OCI-M2 (cell line): ENCODE measurements around the gene VARS2.

Source experiments
- DNase-seq: peaks from one replicate; lab custom pipeline; 2025; ENCODE audit not compliant: unreplicated experiment; lab: John Stamatoyannopoulos, UW

VARS2 gene

DNA sequence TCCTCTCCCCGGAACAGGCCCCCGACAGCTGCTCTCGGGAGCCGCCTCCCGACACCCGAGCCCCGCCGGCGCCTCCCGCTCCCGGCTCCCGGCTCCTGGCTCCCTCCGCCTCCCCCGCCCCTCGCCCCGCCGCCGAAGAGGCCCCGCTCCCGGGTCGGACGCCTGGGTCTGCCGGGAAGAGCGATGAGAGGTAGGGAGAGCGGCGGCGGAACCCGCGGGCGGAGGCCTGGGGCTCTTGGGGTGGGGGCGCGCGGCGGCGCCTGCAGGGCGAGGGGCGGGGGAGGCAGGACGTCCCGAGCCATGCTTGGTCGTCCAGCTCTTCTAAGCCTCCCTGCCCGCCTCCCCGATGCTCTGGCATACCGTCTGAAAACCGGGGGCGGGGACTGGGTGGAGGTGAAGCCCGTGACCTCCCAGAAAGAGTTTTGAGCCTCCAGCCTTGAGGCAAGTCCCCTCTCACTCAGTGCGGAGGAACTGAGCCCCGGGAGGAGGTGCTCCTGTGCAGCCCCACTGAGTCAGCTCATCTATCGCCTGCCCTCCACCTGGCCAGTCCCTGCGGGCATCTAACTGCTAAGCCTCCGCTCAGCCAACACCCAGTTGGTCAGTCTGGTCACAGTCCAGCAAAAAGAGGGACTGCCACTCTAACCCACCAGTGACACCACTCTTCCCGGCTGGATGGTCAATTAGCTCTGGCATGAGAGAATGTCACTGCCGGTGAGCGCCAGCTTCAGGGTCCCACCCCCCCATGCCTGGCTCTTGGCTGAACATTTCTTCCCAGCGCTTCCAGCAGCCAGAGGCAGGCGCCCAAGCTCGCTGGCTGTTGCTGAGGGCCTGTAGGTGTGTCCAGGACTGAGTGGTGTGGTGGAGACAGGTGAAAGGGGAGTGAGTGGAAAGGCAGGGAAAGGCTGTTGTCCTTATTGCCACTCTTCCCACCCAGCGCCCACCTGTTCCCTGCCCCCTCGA is 29.2 kb upstream of the VARS2 start:
- no peak for DNase-seq

DNA sequence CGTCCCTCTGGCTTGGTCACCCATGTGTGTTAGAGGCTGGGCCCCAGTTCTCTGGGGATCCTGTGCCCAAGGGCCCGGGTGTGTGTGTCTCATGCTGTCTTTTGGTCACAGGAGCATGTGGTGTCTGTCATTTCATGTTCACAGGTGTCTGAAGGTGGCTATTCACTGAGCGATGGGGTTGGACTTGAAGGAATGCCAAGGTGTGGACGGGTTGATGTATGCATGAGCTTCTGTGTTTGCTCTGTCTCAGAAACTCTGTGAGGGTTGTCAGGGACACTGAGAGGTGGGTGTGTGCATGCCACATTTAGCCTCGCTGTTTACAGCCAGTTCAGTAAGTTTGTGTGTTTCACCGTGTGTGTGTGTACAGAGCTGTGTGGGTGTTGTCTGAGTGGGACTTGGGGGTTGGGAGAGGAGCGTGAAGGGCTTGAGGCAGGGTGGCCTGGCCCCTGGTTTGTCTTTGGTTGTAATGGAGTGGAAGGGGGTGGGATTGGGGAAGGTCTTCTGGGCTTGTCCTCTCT is 28.5 kb upstream of the VARS2 start:
- no peak for DNase-seq

DNA sequence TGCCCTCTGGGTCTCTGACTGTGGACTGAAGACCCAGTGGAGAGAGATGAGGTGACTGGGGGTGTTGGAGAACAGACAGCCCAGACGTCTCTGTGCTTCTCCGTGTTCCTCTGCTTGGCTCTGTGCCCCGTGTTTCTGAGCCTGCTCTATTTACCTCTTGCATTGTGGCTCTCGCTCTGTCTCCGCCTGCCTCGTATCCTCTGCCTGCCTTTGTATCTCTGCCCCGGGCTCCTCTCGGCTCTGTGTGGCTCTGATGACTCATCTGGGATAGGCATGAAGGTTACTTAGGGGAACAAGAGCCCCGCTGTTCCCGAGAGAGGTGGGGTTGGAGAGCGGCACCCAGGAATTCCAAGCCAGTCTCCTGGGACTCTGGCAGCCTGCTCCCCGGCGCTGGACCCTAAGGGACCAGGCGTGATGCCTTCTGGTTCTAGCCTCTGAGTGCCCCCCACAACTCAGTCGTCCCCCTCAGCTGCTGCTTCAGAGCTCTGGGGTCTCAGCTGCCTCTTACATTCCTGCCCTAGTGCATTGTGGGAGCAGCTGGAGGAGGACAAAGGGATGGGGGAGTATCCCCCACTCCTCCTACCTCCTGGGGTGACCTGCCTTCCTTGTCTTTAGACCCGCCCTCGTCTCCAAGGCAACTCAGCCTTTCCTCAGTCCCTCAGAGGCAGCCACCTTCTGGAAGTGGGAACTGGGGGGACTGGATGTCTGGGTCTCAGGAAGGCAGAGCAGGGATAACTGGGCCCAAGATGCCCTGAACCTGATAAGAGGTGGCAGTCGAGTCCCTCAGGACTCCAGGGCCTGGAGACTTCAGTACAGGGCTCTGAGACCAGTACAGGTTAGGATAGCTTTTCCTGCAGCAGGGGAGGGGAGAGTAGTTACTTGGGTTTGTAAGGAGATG is 27.8 kb upstream of the VARS2 start:
- DNase-seq = no peak

DNA sequence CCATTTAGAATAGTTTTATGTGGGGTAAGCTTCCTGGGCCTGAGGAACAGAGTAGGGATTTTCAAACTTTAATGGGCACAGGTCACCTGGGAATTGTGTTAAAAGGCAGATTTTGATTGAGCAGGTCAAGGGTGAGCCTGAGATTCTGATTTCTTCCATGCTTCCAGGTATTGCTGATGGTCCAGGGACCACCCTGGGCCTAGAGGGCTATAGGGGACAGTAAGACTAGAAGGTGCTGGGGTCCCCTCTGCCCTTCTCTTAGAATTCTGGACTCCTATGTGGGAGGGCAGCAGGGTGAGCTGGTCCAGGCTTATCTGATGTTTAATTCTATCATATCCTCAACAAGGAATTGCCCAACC is 27.2 kb upstream of the VARS2 start:
- no peak for DNase-seq

DNA sequence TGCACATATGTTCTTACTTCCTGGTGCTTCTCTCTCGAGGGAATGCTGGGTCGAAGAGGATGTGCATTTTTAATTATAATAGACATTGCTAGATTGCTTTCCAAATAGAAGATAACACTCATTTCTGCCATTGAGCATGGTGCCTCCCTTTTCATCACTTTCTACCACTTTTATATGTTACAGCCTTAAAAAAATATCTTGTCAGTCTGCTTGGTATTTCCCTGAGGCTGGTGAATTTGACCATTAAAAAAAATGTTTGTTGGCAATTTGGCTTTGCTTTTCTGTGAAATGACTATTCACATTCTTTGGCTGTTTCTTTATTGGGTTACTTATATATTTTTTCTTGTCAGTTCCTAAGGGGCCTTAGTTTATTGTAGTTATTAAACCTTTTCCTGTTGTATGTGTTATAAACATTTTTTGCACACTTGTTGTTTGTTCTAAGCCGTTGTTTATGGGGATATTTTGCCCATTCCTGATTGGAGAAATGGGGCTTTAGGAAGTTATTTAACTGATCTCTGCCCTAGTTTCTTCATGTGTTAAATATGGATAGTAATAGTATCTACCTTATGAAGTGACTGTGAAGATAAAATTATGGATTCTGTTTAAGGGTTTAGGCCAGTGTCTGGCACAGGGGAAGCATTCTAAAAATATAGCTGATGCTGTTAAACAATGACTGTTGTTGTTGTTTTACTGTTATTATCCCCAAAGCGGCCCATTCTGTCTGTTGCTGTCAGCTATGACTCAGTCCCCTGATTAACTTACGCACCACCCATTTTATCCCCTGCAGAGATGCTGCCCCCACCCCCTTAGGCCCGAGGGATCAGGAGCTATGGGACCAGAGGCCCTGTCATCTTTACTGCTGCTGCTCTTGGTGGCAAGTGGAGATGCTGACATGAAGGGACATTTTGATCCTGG is 25.9 kb upstream of the VARS2 start:
- DNase-seq = no peak

DNA sequence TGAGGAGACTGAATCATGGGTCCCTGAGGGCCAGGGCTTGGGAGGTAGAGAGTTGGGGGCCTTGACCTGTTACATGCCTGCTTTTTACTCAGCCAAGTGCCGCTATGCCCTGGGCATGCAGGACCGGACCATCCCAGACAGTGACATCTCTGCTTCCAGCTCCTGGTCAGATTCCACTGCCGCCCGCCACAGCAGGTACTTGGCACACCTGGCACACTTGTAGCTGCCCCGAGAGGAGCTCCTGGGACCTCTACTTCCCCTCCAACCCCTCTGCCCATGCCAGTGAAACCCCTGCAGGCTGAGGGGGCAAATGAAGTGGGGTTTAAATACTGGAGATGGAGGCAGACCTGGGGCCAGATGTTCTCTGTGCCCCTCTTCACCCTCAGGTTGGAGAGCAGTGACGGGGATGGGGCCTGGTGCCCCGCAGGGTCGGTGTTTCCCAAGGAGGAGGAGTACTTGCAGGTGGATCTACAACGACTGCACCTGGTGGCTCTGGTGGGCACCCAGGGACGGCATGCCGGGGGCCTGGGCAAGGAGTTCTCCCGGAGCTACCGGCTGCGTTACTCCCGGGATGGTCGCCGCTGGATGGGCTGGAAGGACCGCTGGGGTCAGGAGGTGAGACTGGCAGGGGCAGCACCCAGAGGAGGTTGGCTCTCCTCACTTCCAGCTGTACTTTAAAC is 25.1 kb upstream of the VARS2 start:
- no peak for DNase-seq

DNA sequence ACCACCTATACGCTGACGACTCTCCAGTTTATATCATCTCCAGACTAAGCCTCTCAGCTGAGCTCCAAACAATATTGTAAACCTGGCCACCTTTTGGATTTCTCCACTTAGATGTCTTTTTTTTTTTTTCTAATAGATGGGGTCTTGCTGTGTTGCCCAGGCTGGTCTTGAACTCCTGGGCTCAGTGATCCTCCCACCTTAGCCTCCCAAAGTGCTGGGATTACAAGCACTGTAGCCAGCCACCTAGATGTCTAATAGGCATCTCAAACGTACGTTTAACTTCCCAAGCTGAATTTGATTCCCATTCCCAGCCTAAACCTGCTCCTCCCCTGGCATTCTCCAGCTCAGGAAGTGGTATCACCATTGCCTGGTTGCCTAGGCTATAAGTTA is 24.5 kb upstream of the VARS2 start:
- DNase-seq = no peak

DNA sequence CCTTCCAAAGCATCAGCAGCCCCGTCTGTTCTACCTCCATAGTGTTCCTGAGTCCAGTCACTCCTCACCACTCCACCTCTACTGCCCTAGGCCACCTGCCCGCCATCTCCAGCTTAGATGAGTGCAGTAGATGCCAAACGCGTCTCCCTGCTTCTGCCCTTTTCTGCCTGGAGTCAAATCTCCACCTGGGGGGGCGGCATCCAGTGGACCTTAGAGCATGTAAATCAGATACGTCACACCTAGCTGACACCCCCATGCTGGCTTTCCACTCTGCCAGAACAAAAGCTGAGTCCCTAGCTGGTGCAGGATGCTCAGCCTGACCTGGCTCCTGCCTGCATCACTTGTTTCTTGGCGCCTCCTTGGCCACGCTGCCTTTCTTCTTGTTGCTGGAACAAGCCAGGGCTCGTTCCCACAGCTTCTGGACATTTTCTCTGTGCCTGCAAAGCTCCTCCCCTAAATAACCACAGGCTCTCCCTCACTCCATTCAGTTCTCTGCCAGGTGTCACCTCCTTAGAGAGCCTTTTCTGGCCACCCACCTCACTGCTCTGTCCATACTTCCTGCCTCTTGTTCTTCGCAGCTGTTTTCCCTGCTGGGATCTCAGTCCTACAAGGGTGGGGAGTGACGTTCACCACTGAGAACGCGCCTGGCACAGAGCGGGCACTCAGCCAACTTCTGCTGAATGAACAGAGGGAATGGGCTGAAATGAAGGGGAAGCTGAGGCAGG is 24.0 kb upstream of the VARS2 start:
- no peak for DNase-seq

DNA sequence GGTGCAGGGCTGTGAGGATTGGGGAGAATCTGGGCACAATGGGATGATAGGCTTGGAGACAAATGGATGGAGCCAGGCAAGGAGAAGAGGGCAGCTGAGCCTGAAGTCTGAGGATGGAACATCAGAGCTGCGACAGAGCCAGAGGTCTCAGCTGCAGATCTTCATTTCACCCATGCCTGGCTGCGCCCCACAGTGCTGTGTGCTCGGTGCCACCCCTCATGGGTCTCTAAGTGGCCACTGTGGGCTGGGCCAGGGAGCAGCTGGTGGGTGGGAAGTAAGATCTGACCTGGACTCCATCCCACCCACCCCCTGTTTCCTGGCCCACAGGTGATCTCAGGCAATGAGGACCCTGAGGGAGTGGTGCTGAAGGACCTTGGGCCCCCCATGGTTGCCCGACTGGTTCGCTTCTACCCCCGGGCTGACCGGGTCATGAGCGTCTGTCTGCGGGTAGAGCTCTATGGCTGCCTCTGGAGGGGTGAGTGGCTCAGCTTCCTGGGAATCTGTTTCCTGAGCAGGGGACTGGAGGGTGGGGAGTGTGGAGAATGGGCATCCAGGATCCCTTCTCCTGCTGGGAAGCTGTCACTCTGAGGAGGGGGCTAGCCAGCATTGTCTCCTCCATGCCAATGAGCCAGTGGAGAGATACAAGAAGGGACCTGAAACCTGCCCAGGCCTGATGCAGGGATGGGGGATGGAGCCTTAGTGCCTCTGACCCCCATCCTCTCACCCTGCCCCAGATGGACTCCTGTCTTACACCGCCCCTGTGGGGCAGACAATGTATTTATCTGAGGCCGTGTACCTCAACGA is 23.2 kb upstream of the VARS2 start:
- no peak for DNase-seq

DNA sequence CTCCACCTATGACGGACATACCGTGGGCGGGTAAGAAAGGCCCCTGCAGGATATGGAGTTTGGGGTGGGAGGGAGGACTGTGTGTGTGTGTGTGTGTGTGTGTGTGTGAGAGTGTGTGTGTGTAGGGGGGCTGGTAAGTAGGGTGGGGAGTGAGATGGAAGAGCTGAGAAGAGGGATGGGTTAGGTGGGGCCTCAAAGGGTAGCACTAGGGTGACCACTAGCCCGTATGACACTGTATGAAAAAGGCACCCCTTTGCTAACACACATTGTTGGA is 22.7 kb upstream of the VARS2 start:
- no peak for DNase-seq

DNA sequence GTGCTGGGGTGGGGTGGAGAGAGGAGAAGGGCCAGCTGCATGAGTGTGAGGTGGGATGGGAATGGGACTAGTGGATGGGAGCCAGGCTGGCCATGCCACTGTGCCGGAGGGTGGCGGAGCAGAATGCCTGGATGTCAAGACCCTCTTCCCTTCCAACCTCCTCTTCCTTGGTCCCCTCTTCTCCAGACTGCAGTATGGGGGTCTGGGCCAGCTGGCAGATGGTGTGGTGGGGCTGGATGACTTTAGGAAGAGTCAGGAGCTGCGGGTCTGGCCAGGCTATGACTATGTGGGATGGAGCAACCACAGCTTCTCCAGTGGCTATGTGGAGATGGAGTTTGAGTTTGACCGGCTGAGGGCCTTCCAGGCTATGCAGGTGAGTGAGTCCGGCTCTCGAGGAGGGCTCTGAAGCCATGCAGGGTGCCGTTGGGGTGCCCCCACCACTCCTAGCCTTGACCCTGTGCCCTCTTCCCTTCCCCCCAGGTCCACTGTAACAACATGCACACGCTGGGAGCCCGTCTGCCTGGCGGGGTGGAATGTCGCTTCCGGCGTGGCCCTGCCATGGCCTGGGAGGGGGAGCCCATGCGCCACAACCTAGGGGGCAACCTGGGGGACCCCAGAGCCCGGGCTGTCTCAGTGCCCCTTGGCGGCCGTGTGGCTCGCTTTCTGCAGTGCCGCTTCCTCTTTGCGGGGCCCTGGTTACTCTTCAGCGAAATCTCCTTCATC is 22.1 kb upstream of the VARS2 start:
- no peak for DNase-seq

DNA sequence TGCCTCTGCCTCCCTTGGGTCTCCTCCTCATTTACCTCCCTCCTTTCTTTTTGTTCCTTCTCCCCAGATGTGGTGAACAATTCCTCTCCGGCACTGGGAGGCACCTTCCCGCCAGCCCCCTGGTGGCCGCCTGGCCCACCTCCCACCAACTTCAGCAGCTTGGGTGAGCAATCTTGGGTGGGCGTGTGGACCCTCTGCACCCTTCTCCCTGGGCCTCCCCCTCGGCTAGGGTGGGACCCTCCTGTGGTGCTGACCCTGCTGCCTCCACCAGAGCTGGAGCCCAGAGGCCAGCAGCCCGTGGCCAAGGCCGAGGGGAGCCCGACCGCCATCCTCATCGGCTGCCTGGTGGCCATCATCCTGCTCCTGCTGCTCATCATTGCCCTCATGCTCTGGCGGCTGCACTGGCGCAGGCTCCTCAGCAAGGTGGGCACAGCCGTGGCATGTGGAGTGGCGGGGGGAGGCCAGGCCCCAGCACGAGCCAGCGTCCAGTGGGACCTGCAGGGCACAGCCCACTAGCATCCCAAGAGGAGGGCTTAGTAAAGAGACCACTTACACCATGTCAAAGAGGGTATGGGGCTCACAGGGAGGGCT is 20.9 kb upstream of the VARS2 start:
- no peak for DNase-seq

DNA sequence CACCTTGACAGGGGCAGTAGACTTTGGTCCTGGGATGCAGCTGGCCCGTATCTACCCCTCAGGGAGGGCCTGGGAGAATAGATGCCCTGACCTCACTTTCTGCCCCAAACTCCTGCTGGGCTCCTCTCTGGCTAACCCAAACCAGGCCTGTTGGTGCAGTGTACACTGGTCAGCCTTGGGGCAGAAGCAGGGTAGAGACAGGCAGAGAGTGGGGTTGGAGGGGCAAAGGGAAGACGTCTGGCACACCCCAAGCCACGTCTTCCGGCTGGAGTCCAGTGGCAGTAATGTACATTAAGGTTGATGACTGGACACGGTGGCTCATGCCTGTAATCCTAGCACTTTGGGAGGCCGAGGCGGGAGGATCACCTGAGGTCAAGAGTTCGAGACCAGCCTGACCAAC is 20.4 kb upstream of the VARS2 start:
- no peak for DNase-seq

DNA sequence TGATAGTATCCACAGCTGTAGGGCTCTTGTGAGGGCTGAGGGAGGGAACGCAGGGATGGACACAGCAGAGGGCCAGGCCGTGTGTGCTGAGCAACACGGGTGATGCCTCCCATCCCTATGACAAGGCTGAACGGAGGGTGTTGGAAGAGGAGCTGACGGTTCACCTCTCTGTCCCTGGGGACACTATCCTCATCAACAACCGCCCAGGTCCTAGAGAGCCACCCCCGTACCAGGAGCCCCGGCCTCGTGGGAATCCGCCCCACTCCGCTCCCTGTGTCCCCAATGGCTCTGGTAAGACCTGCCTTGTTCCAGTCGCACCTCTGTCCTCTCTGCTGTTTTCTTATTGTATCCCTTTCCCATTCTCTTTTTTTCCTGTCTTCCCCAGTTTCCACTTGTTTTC is 19.7 kb upstream of the VARS2 start:
- no peak for DNase-seq

DNA sequence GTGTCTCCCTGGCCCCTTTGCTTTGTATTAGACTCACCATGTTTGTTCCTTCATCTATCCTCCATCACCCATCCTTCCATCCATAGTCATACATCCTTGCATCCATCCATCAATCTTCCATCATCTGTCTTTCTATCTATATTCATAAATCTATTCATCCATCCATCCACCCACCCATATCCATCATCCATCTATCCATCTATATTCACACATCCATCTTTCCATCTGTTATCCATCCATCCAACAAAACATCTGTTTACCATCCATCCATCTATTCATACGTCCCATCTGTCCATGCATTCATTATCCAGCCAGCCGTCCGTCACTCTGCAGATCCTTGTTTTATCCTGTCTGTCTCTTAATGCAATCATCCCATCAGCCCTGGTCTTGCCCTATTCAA is 19.1 kb upstream of the VARS2 start:
- DNase-seq = no peak

DNA sequence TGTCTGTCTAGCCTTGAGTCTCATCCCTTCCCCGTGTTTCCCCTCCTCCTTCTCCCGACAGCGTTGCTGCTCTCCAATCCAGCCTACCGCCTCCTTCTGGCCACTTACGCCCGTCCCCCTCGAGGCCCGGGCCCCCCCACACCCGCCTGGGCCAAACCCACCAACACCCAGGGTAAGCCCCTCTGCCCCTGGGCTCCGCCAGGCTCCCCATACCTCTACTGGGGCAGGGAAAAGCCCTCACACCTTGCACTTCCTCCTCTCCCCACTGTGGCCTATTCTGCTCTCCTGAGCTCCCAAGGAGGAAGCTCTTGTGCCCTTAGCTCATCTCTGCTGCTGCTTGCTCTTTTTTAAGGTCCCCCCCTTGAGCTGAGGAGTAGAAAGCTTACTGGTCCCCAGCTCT is 18.7 kb upstream of the VARS2 start:
- DNase-seq = no peak

DNA sequence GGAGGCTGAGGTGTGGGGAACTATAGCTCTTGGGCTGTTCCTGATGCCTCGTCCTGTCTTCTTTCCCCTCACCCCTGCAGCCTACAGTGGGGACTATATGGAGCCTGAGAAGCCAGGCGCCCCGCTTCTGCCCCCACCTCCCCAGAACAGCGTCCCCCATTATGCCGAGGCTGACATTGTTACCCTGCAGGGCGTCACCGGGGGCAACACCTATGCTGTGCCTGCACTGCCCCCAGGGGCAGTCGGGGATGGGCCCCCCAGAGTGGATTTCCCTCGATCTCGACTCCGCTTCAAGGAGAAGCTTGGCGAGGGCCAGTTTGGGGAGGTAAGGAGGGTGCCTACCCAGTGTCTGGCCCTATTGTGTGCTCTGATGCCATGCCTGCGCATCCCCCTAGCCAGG is 17.5 kb upstream of the VARS2 start:
- no peak for DNase-seq

DNA sequence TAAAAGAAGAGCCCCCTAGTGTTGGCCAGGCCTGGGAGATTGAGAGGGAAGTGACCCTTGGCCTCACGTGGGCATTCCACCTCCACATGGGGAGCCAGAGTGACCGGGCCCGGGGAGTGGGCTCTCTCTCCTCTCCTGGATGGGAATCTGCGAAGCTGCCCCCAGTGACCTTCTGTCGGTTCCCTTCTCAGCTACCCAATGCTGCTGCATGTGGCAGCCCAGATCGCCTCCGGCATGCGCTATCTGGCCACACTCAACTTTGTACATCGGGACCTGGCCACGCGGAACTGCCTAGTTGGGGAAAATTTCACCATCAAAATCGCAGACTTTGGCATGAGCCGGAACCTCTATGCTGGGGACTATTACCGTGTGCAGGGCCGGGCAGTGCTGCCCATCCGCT is 16.2 kb upstream of the VARS2 start:
- no peak for DNase-seq
